Hepatocyte (in vitro differentiated cells): ENCODE data around the gene CBL. TPM values are rescaled to one million over a fixed set of nuclear protein-coding genes. Genes with fewer than 3 reads are reported as not detected.

Source experiments
- DNase-seq: peaks from one replicate; pipeline ENCODE4 v3.0.0-alpha.2; 2016; ENCODE audit warnings: low spot score
- H2AFZ ChIP-seq: fragments of 200-600 bp; sonication (generic); 2 replicates; pipeline ENCODE4 v1.6.0; 2016; ENCODE audit warnings: antibody characterized with exemption, mild to moderate bottlenecking
- H3K27ac ChIP-seq: fragments of 200-600 bp; sonication (generic); 2 replicates; pipeline ENCODE4 v1.5.1; 2016; ENCODE audit warnings: mild to moderate bottlenecking
- H3K27me3 ChIP-seq: fragments of 200-600 bp; sonication (generic); 2 replicates; pipeline ENCODE4 v1.6.1; 2016
- H3K36me3 ChIP-seq: fragments of 200-600 bp; sonication (generic); replicated peaks from 2 replicates; pipeline ENCODE4 v1.5.1; 2016; ENCODE audit warnings: low read depth; ENCODE audit not compliant: insufficient read depth
- H3K4me1 ChIP-seq: fragments of 200-600 bp; sonication (generic); 2 replicates; pipeline ENCODE4 v1.5.1; 2016; ENCODE audit warnings: mild to moderate bottlenecking, moderate library complexity; ENCODE audit not compliant: insufficient read depth
- H3K4me2 ChIP-seq: fragments of 200-600 bp; sonication (generic); 2 replicates; pipeline ENCODE4 v1.6.0; 2016
- H3K4me3 ChIP-seq: fragments of 200-600 bp; sonication (generic); 2 replicates; pipeline ENCODE4 v1.5.1; 2016; ENCODE audit warnings: mild to moderate bottlenecking
- H3K79me2 ChIP-seq: fragments of 200-600 bp; sonication (generic); 2 replicates; pipeline ENCODE4 v1.6.0; 2017; ENCODE audit warnings: mild to moderate bottlenecking
- H3K9me2 ChIP-seq: fragments of 200-600 bp; sonication (generic); replicated peaks from 2 replicates; pipeline ENCODE4 v1.6.0; 2017; ENCODE audit warnings: mild to moderate bottlenecking; ENCODE audit not compliant: insufficient read depth
- H3K9me3 ChIP-seq: fragments of 200-600 bp; sonication (generic); 2 replicates; pipeline ENCODE4 v1.5.1; 2016; ENCODE audit warnings: low read depth, mild to moderate bottlenecking
- H4K20me1 ChIP-seq: fragments of 200-600 bp; sonication (generic); 2 replicates; pipeline ENCODE4 v1.6.0; 2016; ENCODE audit warnings: mild to moderate bottlenecking; ENCODE audit not compliant: insufficient read depth, poor library complexity, severe bottlenecking
- CTCF ChIP-seq: fragments of 200-600 bp; sonication (generic); IDR thresholded peaks from 2 replicates; pipeline ENCODE4 v1.5.1; 2016; ENCODE audit warnings: antibody characterized with exemption, mild to moderate bottlenecking; ENCODE audit not compliant: poor library complexity
- EZH2 ChIP-seq: fragments of 200-600 bp; sonication (generic); IDR thresholded peaks from 2 replicates; pipeline ENCODE4 v1.6.1; 2016; ENCODE audit warnings: antibody characterized with exemption, mild to moderate bottlenecking, borderline replicate concordance
- EZH2phosphoT487 ChIP-seq: fragments of 200-600 bp; sonication (generic); IDR thresholded peaks from one replicate; pipeline ENCODE4 v1.6.1; 2018; ENCODE audit warnings: antibody characterized with exemption, mild to moderate bottlenecking, low read depth, moderate library complexity; ENCODE audit not compliant: unreplicated experiment, severe bottlenecking
- WGBS: methylation state at CpG from one replicate; pipeline ENCODE4 v1.1.6; 2016; ENCODE audit warnings: low lambda C conversion rate; ENCODE audit errors: missing lambda C conversion rate; 5-methylcytosine and 5-hydroxymethylcytosine counted together
- polyA plus RNA-seq: library from polyadenylated mRNA; unstranded; fragments of >200 nt; fragmentation: Nextera tagmentation; extraction: Ambion mirVana; gene quantifications from 2 replicates; pipeline ENCODE4 v1.2.1, GENCODE V29; 2016
- total RNA-seq: library from RNA; depleted of rRNA; stranded (reverse); fragments of >200 nt; gene quantifications from 2 replicates; pipeline ENCODE4 v1.2.3, GENCODE V29; 2014

Gene CBL
- total and polyA plus RNA-seq, 2 experiments from 2014 or later, result 6.6 to 15.6 TPM

DNA sequence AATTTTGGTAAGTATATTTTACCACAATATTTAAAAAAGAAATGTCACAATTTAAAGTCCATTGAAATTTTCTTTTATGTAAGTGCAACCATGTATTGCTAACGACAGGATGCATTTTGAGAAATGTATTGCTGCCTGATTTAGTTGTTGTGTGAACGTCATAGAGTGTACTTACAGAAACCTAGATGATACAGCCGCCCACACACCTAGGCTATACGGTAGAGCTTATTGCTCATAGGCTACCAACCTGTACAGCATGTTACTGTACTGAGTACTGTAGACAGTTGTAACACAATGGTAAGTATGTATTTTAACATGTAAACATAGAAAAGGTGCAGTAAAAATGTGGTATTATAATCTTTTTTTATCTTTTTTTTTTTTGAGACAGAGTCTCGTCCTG lies 48.1 kb downstream of the CBL start:
- Histone ChIP-seq H3K4me2 (no peak overlapping the region), H4K20me1 (no peaks in the 10 kb centered on the region), H3K79me2 (peaks cover 30% of the 10 kb centered on the region), H3K27ac (no peak overlapping the region), H3K27me3 (no peaks in the 10 kb centered on the region), H2AFZ (no peak overlapping the region), H3K36me3 (no peaks in the 10 kb centered on the region), H3K9me2 (no peaks in the 10 kb centered on the region), H3K4me3 (no peak overlapping the region), H3K4me1 (no peaks in the 10 kb centered on the region), H3K9me3 (no peaks in the 10 kb centered on the region)
- DNase-seq, result no peak
- 97% methylated on average over 5 of the region's 5 CpGs for WGBS
- TF ChIP-seq EZH2 (no peak), CTCF (no peak), EZH2phosphoT487 (no peak)

DNA sequence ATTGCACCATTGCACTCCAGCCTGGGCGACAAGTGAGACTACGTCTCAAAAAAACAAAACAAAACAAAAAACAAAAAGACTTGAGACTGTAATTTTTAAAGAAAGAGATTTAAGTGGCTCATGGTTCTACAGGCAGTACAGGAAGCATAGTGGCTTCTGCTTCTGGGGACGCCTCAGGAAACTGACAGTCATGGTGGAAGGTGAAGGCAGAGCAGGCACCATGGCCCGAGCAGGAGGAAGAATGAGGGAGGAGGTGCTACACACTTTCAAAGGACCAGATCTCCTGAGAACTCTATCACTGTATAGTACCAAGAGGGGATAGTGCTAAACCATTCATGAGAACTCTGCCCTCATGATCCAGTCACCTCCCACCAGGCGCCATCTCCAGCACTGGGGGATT lies 52.0 kb downstream of the CBL start:
- no peak overlapping the region for H2AFZ ChIP-seq
- peaks cover 52% of the 10 kb centered on the region for H3K79me2 ChIP-seq
- no peak overlapping the region for H3K4me2 ChIP-seq
- no peaks in the 10 kb centered on the region for H3K9me2 ChIP-seq
- H3K36me3 ChIP-seq, result no peaks in the 10 kb centered on the region
- H3K4me1 ChIP-seq, result no peaks in the 10 kb centered on the region
- no peaks in the 10 kb centered on the region for H3K9me3 ChIP-seq
- no peak for TF ChIP-seq CTCF
- TF ChIP-seq EZH2, result no peak
- TF ChIP-seq EZH2phosphoT487, result no peak
- no peaks in the 10 kb centered on the region for H3K27me3 ChIP-seq
- no peaks in the 10 kb centered on the region for H4K20me1 ChIP-seq
- WGBS, result 87% methylated on average over 5 of the region's 5 CpGs
- no peak overlapping the region for H3K4me3 ChIP-seq
- no peak overlapping the region for H3K27ac ChIP-seq
- DNase-seq, result no peak

DNA sequence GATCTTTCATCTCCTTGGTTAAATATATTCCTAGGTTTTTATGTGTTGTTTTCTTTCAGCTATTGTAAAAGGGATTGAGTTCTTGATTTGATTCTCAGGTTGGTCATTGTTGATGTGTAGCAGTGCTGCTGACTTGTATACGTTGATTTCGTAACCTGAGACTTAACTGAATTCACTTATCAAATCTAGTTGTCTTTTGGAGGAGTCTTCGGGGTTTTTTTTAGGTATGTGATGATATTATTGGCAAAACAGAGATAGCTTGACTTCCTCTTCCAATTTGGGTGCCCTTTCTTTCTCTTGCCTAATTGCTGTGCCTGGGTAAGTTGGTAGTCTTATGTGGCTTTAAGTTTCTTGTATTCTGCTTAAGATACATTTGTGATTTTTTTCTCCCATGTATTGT lies 52.8 kb downstream of the CBL start:
- Histone ChIP-seq H3K4me3 (no peak overlapping the region), H3K4me2 (no peak overlapping the region), H3K79me2 (peaks cover 52% of the 10 kb centered on the region), H2AFZ (no peak overlapping the region), H4K20me1 (no peaks in the 10 kb centered on the region), H3K27me3 (no peaks in the 10 kb centered on the region), H3K27ac (no peak overlapping the region), H3K9me2 (no peaks in the 10 kb centered on the region), H3K4me1 (no peaks in the 10 kb centered on the region), H3K9me3 (no peaks in the 10 kb centered on the region), H3K36me3 (no peaks in the 10 kb centered on the region)
- WGBS, result 70% methylated on average over 3 of the region's 3 CpGs
- TF ChIP-seq EZH2 (no peak), CTCF (no peak), EZH2phosphoT487 (no peak)
- DNase-seq, result no peak
